K562 (cell line): ENCODE data around the gene OR10H5. TPM values are rescaled to one million over a fixed set of nuclear protein-coding genes. Genes with fewer than 3 reads are reported as not detected.

Source experiments
- ATAC-seq: fragments of 200-7000 bp; cut with Tn5 transposase; 3 replicates; pipeline ENCODE4 v1.9.1; 2020; ENCODE audit warnings: moderate library complexity
- BruUV-seq: library from RNA; stranded (reverse); fragments of 400-500 nt; replicated peaks from 2 replicates; lab custom pipeline; 2021; lab: Mats Ljungman, UMichigan
- CTCF ChIA-PET: fragments of 300-600 bp; formaldehyde crosslinking; extraction: SDS; loops from one replicate; lab custom pipeline; 2021; ENCODE audit warnings: low intra/inter-chr PET ratio; lab: Yijun Ruan, JAX
- POLR2A ChIA-PET: fragments of 300-600, 350-650 bp; sonication (Branson Sonifier 250); formaldehyde crosslinking; extraction: SDS; loops from one replicate; lab custom pipeline; 2021; ENCODE audit warnings: antibody characterized with exemption, inconsistent platforms; lab: Yijun Ruan, JAX
- DNase-seq, 4 experiments: peaks; one replicate each; pipeline versions ENCODE4 v3.0.0 to v3.0.0-alpha.2; 2011 to 2018; ENCODE audit warnings: low spot score in 3 of 4, mixed read lengths in 3 of 4; ENCODE audit errors: extremely low read depth in 1 of 4
- FAIRE-seq: peaks from 2 replicates; lab custom pipeline; 2011; peaks lifted over from hg19 to GRCh38; lab: Jason Lieb, UNC
- H2AFZ ChIP-seq: 2 replicates; pipeline ENCODE4 v1.6.0; 2011; ENCODE audit warnings: low read depth, low read length, control low read depth, inconsistent platforms
- H3K27ac ChIP-seq: fragments of 200-600 bp; 3 replicates; pipeline ENCODE4 v1.8.0; 2011; ENCODE audit warnings: low read depth, mild to moderate bottlenecking, control low read depth, inconsistent platforms, low read length, moderate library complexity, mixed read lengths; ENCODE audit errors: extremely low read depth
- H3K27me3 ChIP-seq, 2 experiments: fragments of 300-600 bp in 1 of 2; 2 replicates in 1 of 2; 3 replicates in 1 of 2; pipeline versions ENCODE4 v1.6.0 to v1.8.0; 2011; ENCODE audit warnings: inconsistent platforms in 2 of 2, low read length in 2 of 2, mild to moderate bottlenecking in 1 of 2, mixed read lengths in 1 of 2, moderate library complexity in 1 of 2; ENCODE audit not compliant: control insufficient read depth in 2 of 2, insufficient read depth in 2 of 2
- H3K36me3 ChIP-seq: fragments of 300-600 bp; 3 replicates; pipeline ENCODE4 v1.8.0; 2011; ENCODE audit warnings: mild to moderate bottlenecking, low read length, inconsistent platforms; ENCODE audit not compliant: control insufficient read depth, insufficient read depth
- H3K4me1 ChIP-seq, 2 experiments: fragments of 200-600 bp in 1 of 2; replicated peaks in 1 of 2; 2 replicates in 1 of 2; 3 replicates in 1 of 2; pipeline versions ENCODE4 v1.5.1 to v1.8.0; 2011; ENCODE audit warnings: inconsistent platforms in 2 of 2, low read length in 2 of 2, mild to moderate bottlenecking in 1 of 2, mixed read lengths in 1 of 2, moderate library complexity in 1 of 2; ENCODE audit not compliant: control insufficient read depth in 2 of 2, insufficient read depth in 2 of 2
- H3K4me2 ChIP-seq: 2 replicates; pipeline ENCODE4 v1.6.1; 2011; ENCODE audit warnings: low read length, control low read depth, inconsistent platforms, mixed read lengths; ENCODE audit not compliant: insufficient read depth
- H3K4me3 ChIP-seq: fragments of 200-600 bp; sonication (generic), shearing (Covaris generic); 2 replicates; pipeline ENCODE4 v1.5.1; 2016; ENCODE audit warnings: control low read depth, inconsistent platforms
- H3K79me2 ChIP-seq: fragments of 200-600 bp; 3 replicates; pipeline ENCODE4 v1.8.0; 2011; ENCODE audit warnings: low read length, inconsistent platforms; ENCODE audit not compliant: control insufficient read depth, insufficient read depth
- H3K9ac ChIP-seq, 2 experiments: 2 replicates each; pipeline versions ENCODE4 v1.6.0 to v1.6.1; 2011; ENCODE audit warnings: low read depth in 2 of 2, low read length in 2 of 2, control low read depth in 1 of 2, inconsistent platforms in 1 of 2, mild to moderate bottlenecking in 1 of 2, mixed read lengths in 1 of 2; ENCODE audit not compliant: insufficient read depth in 1 of 2
- H3K9me1 ChIP-seq: one replicate; pipeline ENCODE4 v1.6.0; 2011; ENCODE audit warnings: inconsistent platforms, mild to moderate bottlenecking, low read length, moderate library complexity; ENCODE audit not compliant: control insufficient read depth, insufficient read depth
- H3K9me3 ChIP-seq: replicated peaks from 2 replicates; pipeline ENCODE4 v1.5.1; 2011; ENCODE audit warnings: low read depth, low read length, inconsistent platforms; ENCODE audit not compliant: control insufficient read depth, insufficient read depth
- H4K20me1 ChIP-seq: replicated peaks from 2 replicates; pipeline ENCODE4 v1.6.1; 2011; ENCODE audit warnings: low read length, inconsistent platforms, mixed read lengths; ENCODE audit not compliant: control insufficient read depth, insufficient read depth
- KLF16 ChIP-seq: IDR thresholded peaks from 2 replicates; pipeline ENCODE4 v1.6.1; 2016; ENCODE audit warnings: antibody characterized with exemption
- NR3C1 ChIP-seq: sonication (generic); formaldehyde crosslinking; IDR thresholded peaks from 2 replicates; pipeline ENCODE4 v1.8.1; 2022; ENCODE audit warnings: missing genetic modification reagents
- POLR3A ChIP-seq: IDR thresholded peaks from 2 replicates; pipeline ENCODE4 v1.6.1; 2011; ENCODE audit warnings: borderline replicate concordance, mild to moderate bottlenecking, moderate library complexity; ENCODE audit not compliant: insufficient read length, insufficient read depth; ENCODE audit errors: extremely low read depth
- RBM25 ChIP-seq: fragments of 200-400 bp; formaldehyde crosslinking; IDR thresholded peaks from 2 replicates; pipeline ENCODE4 v1.6.1; 2018; ENCODE audit warnings: low read length, low read depth, moderate library complexity; ENCODE audit not compliant: severe bottlenecking
- ZKSCAN1 ChIP-seq: fragments of 150-350 bp; IDR thresholded peaks from 2 replicates; pipeline ENCODE4 v1.6.1; 2016; ENCODE audit warnings: low read depth, low read length
- WGBS: fragments of 100-300 bp; shearing (Covaris generic); methylation state at CpG from one replicate; pipeline ENCODE4 v1.1.6; 2016; ENCODE audit warnings: low coverage, mixed read lengths; ENCODE audit not compliant: insufficient coverage; ENCODE audit errors: missing lambda C conversion rate; 5-methylcytosine and 5-hydroxymethylcytosine counted together
- in situ Hi-C: fragments of 300-500 bp; cut with MboI; formaldehyde crosslinking; loops from 4 replicates; pipeline ENCODE4 v1.15.0; 2018; ENCODE audit warnings: inconsistent platforms, mixed read lengths
- intact Hi-C: fragments of 100-400 bp; cut with micrococcal nuclease; formaldehyde crosslinking; loops from 2 replicates; pipeline ENCODE4 v1.14.2; 2022
- polyA plus RNA-seq, 8 experiments: library from polyadenylated mRNA; depleted of rRNA in 4 of 8; stranded (reverse) in 5 of 8; unstranded in 3 of 8; fragments of >200 nt; fragmentation: Nextera tagmentation in 2 of 8; fragmentation: Illumina TruSeq in 1 of 8; extraction: Ambion mirVana in 2 of 8; extraction: Trizol in 1 of 8; gene quantifications; 2 replicates each; pipeline versions ENCODE4 v1.2.1 to v1.2.3, GENCODE V29; 2011 to 2014; ENCODE audit warnings: inconsistent platforms in 1 of 8, missing spikeins in 1 of 8
- total RNA-seq, 7 experiments: library from RNA; depleted of rRNA in 6 of 7; stranded (reverse); fragments of >200 nt in 6 of 7; fragmentation: Illumina TruSeq in 2 of 7; extraction: Trizol in 2 of 7; gene quantifications; 2 replicates each; pipeline versions ENCODE4 v1.2.1 to v1.2.3, GENCODE V29; 2011 to 2021; ENCODE audit warnings: low replicate concordance in 1 of 7

Gene OR10H5
- total and polyA plus RNA-seq, 9 of the 15 experiments (the other 6 are each of a cell fraction or from before 2014, with no cell fraction given): not detected

- no peak for ATAC-seq
- ChIA-PET POLR2A (interaction anchor here (1.1 kb wide), 1 partner anchor 9 kb away, joined by 4 read pairs; no protein-coding TSS in a partner anchor), CTCF (no interaction called here)
- FAIRE-seq: no peak
- Histone ChIP-seq H3K9ac (no peak overlapping the region), H3K9me3 (no peaks in the 10 kb centered on the region), H3K4me2 (no peak overlapping the region), H3K27me3 (no peaks in the 10 kb centered on the region; a peak in 1 of 5 replicates)
- no peak for DNase-seq
- 0% methylated on average over 4 of the region's 7 CpGs for WGBS
- TF ChIP-seq KLF16: no peak
- peak; percentile 36 for TF ChIP-seq RBM25
- TF ChIP-seq, all 486 proteins: peak for 1
- intact Hi-C loops (no loop called here), in situ Hi-C loops (no loop called here)
- H3K9me1 ChIP-seq: no peaks in the 10 kb centered on the region
- no peaks in the 10 kb centered on the region for H3K79me2 ChIP-seq
- no peaks in the 10 kb centered on the region; a peak in 1 of 5 replicates for H3K4me1 ChIP-seq
- H2AFZ ChIP-seq: no peak overlapping the region
- no peak overlapping the region for H3K4me3 ChIP-seq
- BruUV-seq: no TSS peak
- no peaks in the 10 kb centered on the region; the same call in 1 of the 2 replicates for H4K20me1 ChIP-seq
- H3K36me3 ChIP-seq: no peaks in the 10 kb centered on the region
- H3K27ac ChIP-seq: no peak overlapping the region
Measured at GRCh38 chr19:15780610-15781418, 6.6 kb upstream of the OR10H5 start.

DNA sequence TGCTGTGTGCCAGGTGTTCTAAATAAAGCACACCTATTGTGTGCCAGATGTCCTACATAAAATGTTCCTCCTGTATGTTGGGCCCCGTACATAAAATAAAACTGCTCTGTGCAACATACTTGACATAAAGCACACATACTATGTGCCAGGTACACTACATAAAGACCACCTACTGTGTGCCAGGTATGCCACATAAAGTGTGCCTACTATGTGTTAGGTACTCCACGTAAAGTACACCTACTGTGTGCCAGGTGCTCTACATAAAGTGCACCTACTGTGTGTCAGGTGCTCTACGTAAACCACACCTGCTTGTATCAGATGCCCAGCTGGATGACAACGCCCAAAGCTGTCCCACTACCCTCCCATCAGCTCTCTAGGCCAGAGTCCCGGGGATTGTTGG lies 5.8 kb upstream of the OR10H5 start:
- no peak overlapping the region for H2AFZ ChIP-seq
- no peak overlapping the region for H3K4me2 ChIP-seq
- H4K20me1 ChIP-seq: no peaks in the 10 kb centered on the region; the same call in 1 of the 2 replicates
- no peaks in the 10 kb centered on the region for H3K9me3 ChIP-seq
- WGBS: 11% methylated on average over 5 of the region's 5 CpGs
- H3K4me1 ChIP-seq: no peaks in the 10 kb centered on the region; a peak in 1 of 5 replicates
- H3K4me3 ChIP-seq: no peak overlapping the region
- ATAC-seq: no peak
- no peaks in the 10 kb centered on the region for H3K36me3 ChIP-seq
- no peaks in the 10 kb centered on the region for H3K9me1 ChIP-seq
- TF ChIP-seq ZKSCAN1: peak; percentile 97
- TF ChIP-seq POLR3A: no peak
- no peak for TF ChIP-seq NR3C1 (CRISPR knock-in tag)
- ChIA-PET CTCF (no interaction called here), POLR2A (interaction anchor here (1.1 kb wide), 1 partner anchor 10 kb away, joined by 4 read pairs; no protein-coding TSS in a partner anchor)
- intact Hi-C loops: no loop called here
- H3K79me2 ChIP-seq: no peaks in the 10 kb centered on the region
- no TSS peak for BruUV-seq
- DNase-seq: no peak
- H3K27ac ChIP-seq: no peak overlapping the region
- no peak for FAIRE-seq
- in situ Hi-C loops: no loop called here
- H3K9ac ChIP-seq: no peak overlapping the region
- peaks cover 0 to under 1% of the 10 kb centered on the region in 2 experiments; a peak in 1 of 5 replicates for H3K27me3 ChIP-seq
